Lower leg skin (tissue), 4 donors: ENCODE data around the gene CSNK1G2. TPM values are rescaled to one million over a fixed set of nuclear protein-coding genes. Genes with fewer than 3 reads are reported as not detected.

Source experiments
- DNase-seq, 2 donors: peaks; one replicate each; pipeline ENCODE4 v3.0.0-alpha.2; 2019; ENCODE audit warnings: low spot score in 2 of 2
- H3K4me3 ChIP-seq: fragments of 200-600 bp; sonication (generic); 2 replicates; pipeline ENCODE4 v1.5.1; 2017; ENCODE audit warnings: mild to moderate bottlenecking, low read depth; ENCODE audit not compliant: poor library complexity, severe bottlenecking
- POLR2A ChIP-seq, 2 donors: fragments of 450-650 bp; IDR thresholded peaks; one replicate each; pipeline ENCODE4 v1.6.1; 2016 to 2017; ENCODE audit warnings: antibody characterized with exemption in 2 of 2, mild to moderate bottlenecking in 1 of 2, moderate library complexity in 1 of 2
- WGBS, 2 donors: methylation state at CpG; one replicate each; pipeline ENCODE4 v1.1.5; 2018; 5-methylcytosine and 5-hydroxymethylcytosine counted together
- intact Hi-C: fragments of 100-400 bp; cut with DNase I; formaldehyde crosslinking; loops from one replicate; pipeline ENCODE4 v1.15.0; 2023; ENCODE audit warnings: low total_unique reads
- total RNA-seq, 4 donors: library from RNA; depleted of rRNA; stranded (reverse); fragments of >200 nt; gene quantifications; one replicate each; pipeline ENCODE4 v1.1.0, GENCODE V29; 2016
- TF ChIP-seq, protein P1 (sequence below), 3 donors: fragments of 450-650 bp; IDR thresholded peaks; one replicate each; pipeline ENCODE4 v1.5.1; 2016; ENCODE audit warnings: antibody characterized with exemption in 3 of 3, mild to moderate bottlenecking in 3 of 3, moderate library complexity in 2 of 3

Gene CSNK1G2
- total RNA-seq, 4 donors from 2014 or later: 58.8 to 76.9 (median 63.1) TPM

- 92 to 93% methylated on average over 52 of the region's 52 CpGs for WGBS, 2 donors
- TF ChIP-seq, protein P1, sequence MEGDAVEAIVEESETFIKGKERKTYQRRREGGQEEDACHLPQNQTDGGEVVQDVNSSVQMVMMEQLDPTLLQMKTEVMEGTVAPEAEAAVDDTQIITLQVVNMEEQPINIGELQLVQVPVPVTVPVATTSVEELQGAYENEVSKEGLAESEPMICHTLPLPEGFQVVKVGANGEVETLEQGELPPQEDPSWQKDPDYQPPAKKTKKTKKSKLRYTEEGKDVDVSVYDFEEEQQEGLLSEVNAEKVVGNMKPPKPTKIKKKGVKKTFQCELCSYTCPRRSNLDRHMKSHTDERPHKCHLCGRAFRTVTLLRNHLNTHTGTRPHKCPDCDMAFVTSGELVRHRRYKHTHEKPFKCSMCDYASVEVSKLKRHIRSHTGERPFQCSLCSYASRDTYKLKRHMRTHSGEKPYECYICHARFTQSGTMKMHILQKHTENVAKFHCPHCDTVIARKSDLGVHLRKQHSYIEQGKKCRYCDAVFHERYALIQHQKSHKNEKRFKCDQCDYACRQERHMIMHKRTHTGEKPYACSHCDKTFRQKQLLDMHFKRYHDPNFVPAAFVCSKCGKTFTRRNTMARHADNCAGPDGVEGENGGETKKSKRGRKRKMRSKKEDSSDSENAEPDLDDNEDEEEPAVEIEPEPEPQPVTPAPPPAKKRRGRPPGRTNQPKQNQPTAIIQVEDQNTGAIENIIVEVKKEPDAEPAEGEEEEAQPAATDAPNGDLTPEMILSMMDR (IDR thresholded peaks at IDR 0.05): no peak
- TF ChIP-seq POLR2A (IDR thresholded peaks at IDR 0.05): no peak
- no peak for DNase-seq
- H3K4me3 ChIP-seq: no peak overlapping the region
- intact Hi-C loops: no loop called here
These were observed 58.0 kb downstream of the CSNK1G2 start for GRCh38 chr19:1998712-1999708.

GRCh38 chr19:1999856-2000515 lies 59.0 kb downstream of the CSNK1G2 start:
- H3K4me3 ChIP-seq: no peak overlapping the region
- TF ChIP-seq POLR2A (IDR thresholded peaks at IDR 0.05): no peak
- TF ChIP-seq, protein P1 (IDR thresholded peaks at IDR 0.05): no peak
- no peak for DNase-seq
- WGBS, 2 donors: 86 to 90% methylated on average over 22 to 26 of the region's 26 CpGs
- intact Hi-C loops: no loop called here

GRCh38 chr19:2003874-2004273 lies 62.9 kb downstream of the CSNK1G2 start:
- intact Hi-C loops: loop anchor here (2.0 kb wide), 1 partner anchor 31 kb away; no protein-coding TSS in a partner anchor
- 77 to 91% methylated on average over 4 of the region's 4 CpGs for WGBS, 2 donors
- no peak for DNase-seq
- H3K4me3 ChIP-seq: no peak overlapping the region
- TF ChIP-seq, protein P1 (IDR thresholded peaks at IDR 0.05): no peak
- TF ChIP-seq POLR2A (IDR thresholded peaks at IDR 0.05): no peak

- 91 to 97% methylated on average over 20 of the region's 20 CpGs for WGBS, 2 donors
- intact Hi-C loops: no loop called here
- no peak overlapping the region for H3K4me3 ChIP-seq
- no peak for DNase-seq
- TF ChIP-seq POLR2A (IDR thresholded peaks at IDR 0.05): no peak
- TF ChIP-seq, protein P1 (IDR thresholded peaks at IDR 0.05): no peak
These were observed 69.2 kb downstream of the CSNK1G2 start for GRCh38 chr19:2010135-2010668.

- no peak for TF ChIP-seq POLR2A (IDR thresholded peaks at IDR 0.05)
- TF ChIP-seq, protein P1 (IDR thresholded peaks at IDR 0.05): no peak
- WGBS, 2 donors: 91 to 96% methylated on average over 12 of the region's 12 CpGs
- DNase-seq: no peak
- intact Hi-C loops: no loop called here
- no peak overlapping the region for H3K4me3 ChIP-seq
These were observed 70.2 kb downstream of the CSNK1G2 start for GRCh38 chr19:2011169-2011568.
